Right atrium auricular region (tissue), 2 donors: ENCODE data around the gene REEP1. TPM values are rescaled to one million over a fixed set of nuclear protein-coding genes. Genes with fewer than 3 reads are reported as not detected.

Experiments
- DNase-seq: peaks from one replicate; pipeline ENCODE4 v3.0.0-alpha.2; 2019; ENCODE audit warnings: low spot score
- H3K27ac ChIP-seq, 2 donors: fragments of 200-600 bp; sonication (generic); 1 replicate in 1 of 2; 2 replicates in 1 of 2; pipeline ENCODE4 v1.5.1; 2016 to 2019
- H3K27me3 ChIP-seq, 2 donors: fragments of 200-600 bp; sonication (generic); one replicate each; pipeline versions ENCODE4 v1.5.1 to v1.6.0; 2017 to 2019
- H3K36me3 ChIP-seq: fragments of 200-600 bp; sonication (generic); one replicate; pipeline ENCODE4 v1.5.1; 2016
- H3K4me1 ChIP-seq, 2 donors: fragments of 200-600 bp; sonication (generic); one replicate each; pipeline versions ENCODE4 v1.5.1 to v1.6.0; 2017 to 2019
- H3K4me3 ChIP-seq, 2 donors: fragments of 200-600 bp; sonication (generic); 1 replicate in 1 of 2; 2 replicates in 1 of 2; pipeline ENCODE4 v1.5.1; 2017 to 2019; ENCODE audit warnings: mild to moderate bottlenecking in 1 of 2, moderate library complexity in 1 of 2
- H3K9me3 ChIP-seq, 2 donors: fragments of 200-600 bp; sonication (generic); one replicate each; pipeline ENCODE4 v1.5.1; 2019
- CTCF ChIP-seq, 2 donors: fragments of 200-600 bp; sonication (generic); IDR thresholded peaks; one replicate each; pipeline ENCODE4 v1.5.1; 2019; ENCODE audit warnings: antibody characterized with exemption in 2 of 2
- total RNA-seq, 2 donors: library from RNA; depleted of rRNA; stranded (reverse); fragments of >200 nt; gene quantifications; one replicate each; pipeline ENCODE4 v1.1.0, GENCODE V29; 2016

REEP1 gene
- total RNA-seq, 2 donors from 2014 or later, result 29.4 to 34.2 TPM

DNA sequence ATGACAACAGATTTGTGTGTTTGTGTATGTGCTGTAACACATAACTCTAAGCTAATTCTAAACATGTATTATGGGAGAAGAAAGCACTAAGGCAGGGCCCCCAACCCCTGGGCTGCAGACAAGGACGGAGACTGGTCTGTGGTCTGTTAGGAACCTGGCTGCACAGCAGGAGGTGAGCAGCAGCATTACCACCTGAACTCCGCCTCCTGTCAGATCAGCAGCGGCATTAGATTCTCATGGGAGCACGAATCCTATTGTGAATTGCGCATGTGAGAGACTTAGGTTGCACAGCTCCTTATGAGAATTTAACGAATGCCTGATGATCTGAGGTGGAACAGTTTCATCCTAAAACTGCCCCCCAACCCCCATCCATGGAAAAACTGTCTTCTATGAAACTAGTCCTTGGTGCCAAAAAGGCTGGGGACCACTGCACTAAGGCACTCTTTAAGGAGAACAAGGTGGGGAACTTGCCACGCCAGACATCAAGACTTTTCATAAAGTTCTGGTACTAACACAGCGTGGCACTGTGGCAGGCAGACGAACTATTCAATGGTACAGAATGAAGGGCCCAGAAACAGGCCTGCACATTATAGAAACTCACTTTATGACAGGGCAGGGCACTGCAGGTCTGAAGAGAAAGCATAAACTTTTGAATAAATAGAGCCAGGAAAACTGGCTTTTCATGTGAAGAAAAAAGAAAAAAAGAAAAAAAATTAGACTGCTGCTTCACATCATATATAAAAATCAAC is 14.0 kb downstream of the REEP1 start:
- Histone ChIP-seq H3K36me3 (no peaks in the 10 kb centered on the region), H3K4me3 (no peak overlapping the region), H3K27me3 (no peaks in the 10 kb centered on the region), H3K4me1 (no peaks in the 10 kb centered on the region), H3K27ac (no peak overlapping the region), H3K9me3 (no peaks in the 10 kb centered on the region)
- DNase-seq, result no peak
- no peak for TF ChIP-seq CTCF (IDR thresholded peaks at IDR 0.05)

DNA sequence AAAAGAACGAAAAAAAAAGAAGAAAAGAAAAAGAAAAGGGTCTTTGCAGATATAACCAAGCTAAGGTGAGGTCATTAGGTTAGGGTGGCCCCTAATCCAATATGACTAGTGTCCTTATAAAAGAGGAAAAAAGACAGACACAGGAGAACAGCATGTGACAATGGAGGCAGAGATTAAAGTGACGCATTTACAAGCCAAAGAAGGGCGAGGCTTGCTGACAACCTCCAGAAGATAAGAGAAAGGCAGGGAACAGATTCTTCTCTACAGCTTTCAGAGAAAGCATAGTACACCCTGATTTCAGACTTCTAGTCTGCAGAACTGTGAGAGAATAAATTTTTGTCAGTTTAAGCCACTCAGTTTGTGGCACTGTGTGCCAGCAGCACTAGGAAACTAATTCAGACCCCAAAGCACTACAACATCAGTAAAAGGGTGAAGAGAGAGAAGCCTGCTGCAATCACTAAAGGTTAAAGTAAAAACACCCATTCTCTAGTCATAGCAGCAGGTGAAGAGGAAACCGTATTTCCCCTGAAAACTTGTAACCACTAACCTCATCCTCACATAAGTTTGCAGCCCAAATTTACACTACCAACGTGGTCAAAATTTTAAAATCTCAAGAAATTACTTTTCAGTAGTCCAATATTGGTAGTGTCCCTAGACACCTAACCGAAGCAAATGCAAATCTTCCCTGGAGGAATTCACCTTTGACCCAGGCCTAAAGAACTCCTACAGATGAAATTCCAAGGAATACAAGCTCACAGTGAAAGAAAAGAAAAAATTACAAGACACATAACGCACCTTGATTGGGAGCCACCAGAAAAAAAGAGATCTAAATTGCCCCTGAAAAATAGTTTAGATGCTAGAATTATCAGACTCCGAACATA is 17.5 kb downstream of the REEP1 start:
- no peak for TF ChIP-seq CTCF (IDR thresholded peaks at IDR 0.05)
- Histone ChIP-seq H3K4me1 (no peaks in the 10 kb centered on the region), H3K27me3 (no peaks in the 10 kb centered on the region), H3K27ac (peak overlapping the region in 1 of 2 donors; percentile 37), H3K9me3 (no peaks in the 10 kb centered on the region), H3K36me3 (no peaks in the 10 kb centered on the region), H3K4me3 (no peak overlapping the region)
- DNase-seq, result no peak

DNA sequence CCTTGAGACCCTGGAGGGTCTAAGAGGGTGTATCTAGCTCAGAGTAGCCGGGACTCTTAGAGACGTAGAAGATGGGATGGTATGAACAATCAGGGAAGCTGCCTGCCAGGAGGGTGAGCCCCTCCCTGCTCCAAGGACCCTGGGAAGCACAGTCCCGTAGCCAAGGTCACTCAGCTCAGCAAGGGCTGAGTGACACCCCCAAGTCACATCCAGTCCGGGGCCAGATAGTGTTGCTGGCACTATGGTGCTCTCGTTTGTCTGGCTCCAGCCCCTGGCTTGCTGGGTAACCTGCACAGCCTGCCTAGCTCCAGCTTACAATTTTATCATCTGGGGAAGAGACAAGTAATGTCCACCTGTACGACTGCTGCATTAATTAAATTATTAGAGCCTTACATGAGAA is 22.3 kb downstream of the REEP1 start:
- Histone ChIP-seq H3K4me3 (no peak overlapping the region), H3K36me3 (no peaks in the 10 kb centered on the region), H3K27me3 (no peaks in the 10 kb centered on the region), H3K9me3 (no peaks in the 10 kb centered on the region), H3K27ac (no peak overlapping the region), H3K4me1 (no peaks in the 10 kb centered on the region)
- no peak for TF ChIP-seq CTCF (IDR thresholded peaks at IDR 0.05)
- no peak for DNase-seq

DNA sequence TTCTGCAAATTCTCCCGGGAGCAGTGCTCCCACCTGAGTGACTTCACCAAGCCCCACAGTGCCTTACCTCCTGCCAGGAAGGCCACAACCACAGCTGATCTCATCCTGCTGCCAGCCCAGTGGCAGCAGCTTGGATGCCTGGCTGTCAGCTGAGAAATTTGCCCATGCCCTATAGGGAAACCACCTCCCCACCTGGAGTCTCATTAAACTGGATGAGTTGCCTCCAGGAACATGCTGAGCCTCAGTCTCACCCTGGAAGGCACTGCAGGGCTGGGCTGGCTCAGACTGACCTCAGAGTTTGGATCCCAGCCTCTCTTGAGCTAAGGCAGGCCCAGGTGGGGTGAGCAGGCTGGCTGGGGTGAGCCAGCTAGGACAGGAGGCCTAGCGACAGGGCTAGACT is 23.3 kb downstream of the REEP1 start:
- TF ChIP-seq CTCF (IDR thresholded peaks at IDR 0.05), result no peak
- Histone ChIP-seq H3K9me3 (no peaks in the 10 kb centered on the region), H3K27me3 (no peaks in the 10 kb centered on the region), H3K27ac (no peak overlapping the region), H3K4me3 (no peak overlapping the region), H3K36me3 (no peaks in the 10 kb centered on the region), H3K4me1 (peaks cover 0 to 5% of the 10 kb centered on the region in 2 donors)
- no peak for DNase-seq

- H3K27me3 ChIP-seq, result no peaks in the 10 kb centered on the region
- H3K4me3 ChIP-seq, result no peak overlapping the region
- peaks cover 0 to 13% of the 10 kb centered on the region in 2 donors for H3K4me1 ChIP-seq
- no peak overlapping the region for H3K27ac ChIP-seq
- DNase-seq, result no peak
- no peaks in the 10 kb centered on the region for H3K9me3 ChIP-seq
- no peaks in the 10 kb centered on the region for H3K36me3 ChIP-seq
- TF ChIP-seq CTCF (IDR thresholded peaks at IDR 0.05), result no peak
These were observed 24.1 kb downstream of the REEP1 start for GRCh38 chr2:86313341-86313740.
